ENCODE data around the gene GFOD1.
A peak's percentile ranks its signal among the peaks of the same experiment; 100 is the strongest.
"Not testable (repeated sequence)": the region's sequence is repeated elsewhere in the genome, so short reads cannot be mapped to it uniquely, and the experiment has no call there.

GFOD1 gene

GRCh38 chr6:13445005-13445743 is 42.2 kb downstream of the GFOD1 start:
- DNase-seq = peak in 34 of 58 donors; percentile 10 to 71 (median 34)

- DNase-seq = no peak
Measured at GRCh38 chr6:13444604-13445003, 42.8 kb downstream of the GFOD1 start.

- DNase-seq = not testable (repeated sequence)
Measured at GRCh38 chr6:13443978-13444377, 43.4 kb downstream of the GFOD1 start.

- DNase-seq = no peak
Measured at GRCh38 chr6:13441778-13442177, 45.6 kb downstream of the GFOD1 start.

- DNase-seq = no peak
Measured at GRCh38 chr6:13439644-13440043, 47.8 kb downstream of the GFOD1 start.

GRCh38 chr6:13438126-13438525 is 49.3 kb downstream of the GFOD1 start:
- DNase-seq = no peak

- no peak for DNase-seq
Measured at GRCh38 chr6:13437218-13437996, 50.0 kb downstream of the GFOD1 start.

GRCh38 chr6:13436399-13437217 is 50.8 kb downstream of the GFOD1 start:
- no peak for DNase-seq

- no peak for DNase-seq
Measured at GRCh38 chr6:13435477-13436246, 51.7 kb downstream of the GFOD1 start.

GRCh38 chr6:13434777-13435176 is 52.6 kb downstream of the GFOD1 start:
- DNase-seq = no peak

GRCh38 chr6:13434135-13434775 is 53.1 kb downstream of the GFOD1 start:
- DNase-seq = not testable (repeated sequence)

GRCh38 chr6:13433709-13434121 is 53.7 kb downstream of the GFOD1 start:
- DNase-seq = no peak

- no peak for DNase-seq
Measured at GRCh38 chr6:13432526-13433184, 54.7 kb downstream of the GFOD1 start.

- no peak for DNase-seq
Measured at GRCh38 chr6:13431861-13432465, 55.4 kb downstream of the GFOD1 start.

- DNase-seq = no peak
Measured at GRCh38 chr6:13431059-13431656, 56.2 kb downstream of the GFOD1 start.

- DNase-seq = no peak
Measured at GRCh38 chr6:13429406-13429753, 58.0 kb downstream of the GFOD1 start.

GRCh38 chr6:13428583-13429405 is 58.6 kb downstream of the GFOD1 start:
- DNase-seq = no peak

Measured in anterior cingulate cortex (tissue), 58 donors.